Measurements from ENCODE around the gene PDIA5.

PDIA5 gene

GRCh38 chr3:123070510-123070909, 3.7 kb downstream of the PDIA5 start:
- H3K27me3 ChIP-seq (ENCODE audit: low read depth) = no peaks in the 10 kb centered on the region
- H3K36me3 ChIP-seq (replicated peaks) = no peaks in the 10 kb centered on the region
- no peaks in the 10 kb centered on the region for H3K9me3 ChIP-seq
- peaks cover 10% of the 10 kb centered on the region; the same call in 1 of the 2 replicates for H3K4me1 ChIP-seq
- DNase-seq (ENCODE audit: low spot score in 2 of 2) = no peak
- H3K4me3 ChIP-seq = no peak overlapping the region
- in situ Hi-C loops (cut with MboI; ENCODE audit: low sequenced_read_pairs) = no loop called here

GRCh38 chr3:123071146-123071545, 4.3 kb downstream of the PDIA5 start:
- H3K36me3 ChIP-seq (replicated peaks) = no peaks in the 10 kb centered on the region
- peak in 1 of 2 experiments; percentile 32 for DNase-seq (ENCODE audit: low spot score in 2 of 2)
- no peaks in the 10 kb centered on the region for H3K9me3 ChIP-seq
- H3K27me3 ChIP-seq (ENCODE audit: low read depth) = no peaks in the 10 kb centered on the region
- peaks cover 10% of the 10 kb centered on the region; the same call in 1 of the 2 replicates for H3K4me1 ChIP-seq
- no peak overlapping the region for H3K4me3 ChIP-seq
- in situ Hi-C loops (cut with MboI; ENCODE audit: low sequenced_read_pairs) = no loop called here

- DNase-seq (ENCODE audit: low spot score in 2 of 2) = no peak
- H3K27me3 ChIP-seq (ENCODE audit: low read depth) = no peaks in the 10 kb centered on the region
- H3K4me1 ChIP-seq = peaks cover 10% of the 10 kb centered on the region; the same call in 1 of the 2 replicates
- in situ Hi-C loops (cut with MboI; ENCODE audit: low sequenced_read_pairs) = no loop called here
- no peaks in the 10 kb centered on the region for H3K9me3 ChIP-seq
- no peaks in the 10 kb centered on the region for H3K36me3 ChIP-seq (replicated peaks)
- H3K4me3 ChIP-seq = no peak overlapping the region
These were observed 4.8 kb downstream of the PDIA5 start for GRCh38 chr3:123071581-123071980.

GRCh38 chr3:123072152-123072551, 5.3 kb downstream of the PDIA5 start:
- Histone ChIP-seq H3K27me3 (ENCODE audit: low read depth) (no peaks in the 10 kb centered on the region), H3K36me3 (replicated peaks) (no peaks in the 10 kb centered on the region), H3K9me3 (no peaks in the 10 kb centered on the region), H3K4me1 (peaks cover 10% of the 10 kb centered on the region; the same call in 1 of the 2 replicates), H3K4me3 (no peak overlapping the region)
- in situ Hi-C loops (cut with MboI; ENCODE audit: low sequenced_read_pairs) = no loop called here
- no peak for DNase-seq (ENCODE audit: low spot score in 2 of 2)

GRCh38 chr3:123072564-123072963, 5.7 kb downstream of the PDIA5 start:
- Histone ChIP-seq H3K36me3 (replicated peaks) (no peaks in the 10 kb centered on the region), H3K4me3 (no peak overlapping the region), H3K27me3 (ENCODE audit: low read depth) (no peaks in the 10 kb centered on the region), H3K9me3 (no peaks in the 10 kb centered on the region), H3K4me1 (peaks cover 10% of the 10 kb centered on the region; the same call in 1 of the 2 replicates)
- no peak for DNase-seq (ENCODE audit: low spot score in 2 of 2)
- in situ Hi-C loops (cut with MboI; ENCODE audit: low sequenced_read_pairs) = no loop called here

GRCh38 chr3:123075359-123075758, 8.5 kb downstream of the PDIA5 start:
- no peaks in the 10 kb centered on the region for H3K4me1 ChIP-seq
- no peak overlapping the region for H3K4me3 ChIP-seq
- no peaks in the 10 kb centered on the region for H3K27me3 ChIP-seq (ENCODE audit: low read depth)
- no peak for DNase-seq (ENCODE audit: low spot score in 2 of 2)
- in situ Hi-C loops (cut with MboI; ENCODE audit: low sequenced_read_pairs) = no loop called here
- H3K9me3 ChIP-seq = no peaks in the 10 kb centered on the region
- no peaks in the 10 kb centered on the region for H3K36me3 ChIP-seq (replicated peaks)

- no peaks in the 10 kb centered on the region for H3K27me3 ChIP-seq (ENCODE audit: low read depth)
- in situ Hi-C loops (cut with MboI; ENCODE audit: low sequenced_read_pairs) = no loop called here
- H3K36me3 ChIP-seq (replicated peaks) = no peaks in the 10 kb centered on the region
- H3K9me3 ChIP-seq = no peaks in the 10 kb centered on the region
- H3K4me3 ChIP-seq = no peak overlapping the region
- no peak for DNase-seq (ENCODE audit: low spot score in 2 of 2)
- no peaks in the 10 kb centered on the region for H3K4me1 ChIP-seq
These were observed 9.3 kb downstream of the PDIA5 start for GRCh38 chr3:123076112-123076495.

GRCh38 chr3:123076496-123077418, 9.9 kb downstream of the PDIA5 start:
- DNase-seq (ENCODE audit: low spot score in 2 of 2) = no peak
- H3K4me1 ChIP-seq = no peaks in the 10 kb centered on the region
- in situ Hi-C loops (cut with MboI; ENCODE audit: low sequenced_read_pairs) = no loop called here
- H3K36me3 ChIP-seq (replicated peaks) = no peaks in the 10 kb centered on the region
- H3K9me3 ChIP-seq = no peaks in the 10 kb centered on the region
- H3K27me3 ChIP-seq (ENCODE audit: low read depth) = no peaks in the 10 kb centered on the region
- H3K4me3 ChIP-seq = no peak overlapping the region

- H3K4me1 ChIP-seq = no peaks in the 10 kb centered on the region
- H3K9me3 ChIP-seq = no peaks in the 10 kb centered on the region
- in situ Hi-C loops (cut with MboI; ENCODE audit: low sequenced_read_pairs) = no loop called here
- H3K4me3 ChIP-seq = no peak overlapping the region
- H3K36me3 ChIP-seq (replicated peaks) = no peaks in the 10 kb centered on the region
- H3K27me3 ChIP-seq (ENCODE audit: low read depth) = no peaks in the 10 kb centered on the region
- DNase-seq (ENCODE audit: low spot score in 2 of 2) = no peak
These were observed 11.3 kb downstream of the PDIA5 start for GRCh38 chr3:123078101-123078500.

GRCh38 chr3:123080864-123081562, 14.2 kb downstream of the PDIA5 start:
- no peaks in the 10 kb centered on the region for H3K27me3 ChIP-seq (ENCODE audit: low read depth)
- H3K4me1 ChIP-seq = no peaks in the 10 kb centered on the region; the same call in 1 of the 2 replicates
- in situ Hi-C loops (cut with MboI; ENCODE audit: low sequenced_read_pairs) = no loop called here
- H3K4me3 ChIP-seq = no peak overlapping the region
- H3K9me3 ChIP-seq = no peaks in the 10 kb centered on the region
- no peak for DNase-seq (ENCODE audit: low spot score in 2 of 2)
- no peaks in the 10 kb centered on the region for H3K36me3 ChIP-seq (replicated peaks)

- DNase-seq (ENCODE audit: low spot score in 2 of 2) = no peak
- no peaks in the 10 kb centered on the region for H3K27me3 ChIP-seq (ENCODE audit: low read depth)
- H3K4me3 ChIP-seq = no peak overlapping the region
- in situ Hi-C loops (cut with MboI; ENCODE audit: low sequenced_read_pairs) = no loop called here
- H3K36me3 ChIP-seq (replicated peaks) = no peaks in the 10 kb centered on the region
- no peaks in the 10 kb centered on the region; the same call in 1 of the 2 replicates for H3K4me1 ChIP-seq
- H3K9me3 ChIP-seq = no peaks in the 10 kb centered on the region
These were observed 15.0 kb downstream of the PDIA5 start for GRCh38 chr3:123081718-123082369.

GRCh38 chr3:123082370-123083065, 15.7 kb downstream of the PDIA5 start:
- no peaks in the 10 kb centered on the region for H3K36me3 ChIP-seq (replicated peaks)
- no peaks in the 10 kb centered on the region for H3K9me3 ChIP-seq
- in situ Hi-C loops (cut with MboI; ENCODE audit: low sequenced_read_pairs) = no loop called here
- no peak overlapping the region for H3K4me3 ChIP-seq
- no peak for DNase-seq (ENCODE audit: low spot score in 2 of 2)
- H3K27me3 ChIP-seq (ENCODE audit: low read depth) = no peaks in the 10 kb centered on the region
- H3K4me1 ChIP-seq = no peaks in the 10 kb centered on the region; the same call in 1 of the 2 replicates

GRCh38 chr3:123083383-123084124, 16.7 kb downstream of the PDIA5 start:
- in situ Hi-C loops (cut with MboI; ENCODE audit: low sequenced_read_pairs) = no loop called here
- H3K36me3 ChIP-seq (replicated peaks) = no peaks in the 10 kb centered on the region; the same call in 1 of the 2 replicates
- no peaks in the 10 kb centered on the region for H3K27me3 ChIP-seq (ENCODE audit: low read depth)
- H3K9me3 ChIP-seq = no peaks in the 10 kb centered on the region
- DNase-seq (ENCODE audit: low spot score in 2 of 2) = peak in 1 of 2 experiments; percentile 4
- no peak overlapping the region for H3K4me3 ChIP-seq
- no peaks in the 10 kb centered on the region; the same call in 1 of the 2 replicates for H3K4me1 ChIP-seq
